IPS-18a (cell line): ENCODE results near the gene PRADC1.
"Not testable (repeated sequence)": the region's sequence is repeated elsewhere in the genome, so short reads cannot be mapped to it uniquely, and the experiment has no call there.

ENCODE experiments used
- H3K27ac ChIP-seq: one replicate; pipeline ENCODE4 v1.5.1; 2013; ENCODE audit warnings: low read length
- H3K27me3 ChIP-seq: one replicate; pipeline ENCODE4 v1.6.1; 2013; ENCODE audit warnings: mild to moderate bottlenecking, low read length; ENCODE audit not compliant: control insufficient read depth, insufficient read depth
- H3K36me3 ChIP-seq: one replicate; pipeline ENCODE4 v1.6.1; 2013; ENCODE audit warnings: low read depth, low read length; ENCODE audit not compliant: control insufficient read depth
- H3K4me1 ChIP-seq: one replicate; pipeline ENCODE4 v1.6.1; 2013; ENCODE audit warnings: low read depth, low read length; ENCODE audit not compliant: control insufficient read depth
- H3K4me3 ChIP-seq: one replicate; pipeline ENCODE4 v1.5.1; 2013; ENCODE audit warnings: low read length
- H3K9ac ChIP-seq: one replicate; pipeline ENCODE4 v1.6.1; 2013; ENCODE audit warnings: mild to moderate bottlenecking, low read length, moderate library complexity
- H3K9me3 ChIP-seq: one replicate; pipeline ENCODE4 v1.6.1; 2013; ENCODE audit warnings: low read depth, low read length; ENCODE audit not compliant: control insufficient read depth

PRADC1 gene

DNA sequence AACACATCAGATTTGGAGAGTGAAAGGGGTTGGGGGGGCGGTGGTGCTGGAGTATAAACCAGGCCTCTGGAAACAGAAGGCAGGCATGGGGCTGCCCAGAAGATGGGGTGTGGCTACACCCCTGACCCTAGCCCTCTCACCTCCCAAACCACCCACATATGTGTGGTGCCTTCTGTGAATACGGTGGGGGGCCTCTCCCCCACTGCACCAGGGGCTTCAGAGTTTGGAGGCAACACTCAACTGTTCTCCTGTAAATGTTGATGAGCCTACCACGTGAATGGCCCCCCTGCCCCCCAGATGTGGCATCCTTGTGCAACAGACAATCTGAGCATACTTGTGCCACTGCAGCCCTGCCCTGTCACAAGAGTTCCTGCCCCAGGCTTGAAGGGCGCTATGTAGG is 31.7 kb upstream of the PRADC1 start:
- Histone ChIP-seq H3K36me3 (no peaks in the 10 kb centered on the region), H3K27ac (no peak overlapping the region), H3K4me3 (no peak overlapping the region), H3K4me1 (peaks cover under 1% of the 10 kb centered on the region), H3K27me3 (peaks cover 26% of the 10 kb centered on the region), H3K9ac (no peak overlapping the region), H3K9me3 (no peaks in the 10 kb centered on the region)

DNA sequence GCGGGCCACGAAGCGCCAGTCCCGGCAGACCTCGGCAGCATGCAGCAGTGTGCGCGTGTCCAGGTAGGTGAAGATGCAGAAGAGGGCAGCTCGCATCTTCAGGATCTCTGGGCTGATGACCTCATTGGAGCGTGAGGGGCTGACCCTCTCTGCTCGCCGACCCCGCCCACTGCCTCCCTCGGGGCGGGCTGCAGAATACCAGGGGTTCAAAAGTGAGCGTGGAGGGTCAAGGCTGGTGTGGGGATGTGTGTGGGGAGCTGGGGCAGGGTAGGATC is 31.2 kb upstream of the PRADC1 start:
- Histone ChIP-seq H3K4me3 (no peak overlapping the region), H3K27me3 (peaks cover 23% of the 10 kb centered on the region), H3K27ac (no peak overlapping the region), H3K36me3 (no peaks in the 10 kb centered on the region), H3K9ac (no peak overlapping the region), H3K9me3 (no peaks in the 10 kb centered on the region), H3K4me1 (no peaks in the 10 kb centered on the region)

GRCh38 chr2:73263540-73264331 is 30.7 kb upstream of the PRADC1 start:
- Histone ChIP-seq H3K27ac (no peak overlapping the region), H3K4me1 (no peaks in the 10 kb centered on the region), H3K9me3 (no peaks in the 10 kb centered on the region), H3K27me3 (peaks cover 19% of the 10 kb centered on the region), H3K9ac (no peak overlapping the region), H3K36me3 (no peaks in the 10 kb centered on the region), H3K4me3 (no peak overlapping the region)

DNA sequence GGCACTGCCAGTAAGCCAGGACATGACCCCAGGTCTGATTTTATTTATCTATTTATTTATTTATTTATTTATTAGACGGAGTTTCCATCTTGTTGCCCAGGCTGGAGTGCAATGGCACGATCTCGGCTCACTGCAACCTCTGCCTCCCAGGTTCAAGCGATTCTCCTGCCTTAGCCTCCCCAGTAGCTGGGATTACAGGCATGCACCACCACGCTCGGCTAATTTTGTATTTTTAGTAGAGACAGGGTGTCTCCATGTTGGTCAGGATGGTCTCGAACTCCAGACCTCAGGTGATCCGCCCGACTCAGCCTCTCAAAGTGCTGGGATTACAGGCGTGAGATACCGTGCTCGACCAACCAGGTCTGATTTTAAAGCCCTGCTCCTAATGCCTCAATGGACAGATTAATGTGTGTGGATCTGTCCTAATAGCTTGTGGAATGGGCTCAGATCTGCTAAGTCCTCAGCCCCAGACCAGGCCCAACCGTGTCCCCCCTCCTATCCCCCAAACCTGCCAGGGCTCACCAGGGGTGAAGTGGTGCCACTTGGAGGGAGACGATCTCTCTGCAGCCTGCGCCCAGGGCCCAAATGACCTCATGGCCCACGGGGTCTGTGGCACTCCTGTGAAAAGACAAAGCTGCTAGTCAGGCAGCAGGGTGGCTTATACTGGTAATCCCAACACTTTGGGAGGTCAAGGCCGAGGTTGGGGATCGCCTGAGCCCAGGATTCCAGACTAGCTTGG is 29.8 kb upstream of the PRADC1 start:
- H3K9ac ChIP-seq: not testable (repeated sequence)

GRCh38 chr2:73262108-73262651 is 29.1 kb upstream of the PRADC1 start:
- no peaks in the 10 kb centered on the region for H3K4me1 ChIP-seq
- H3K9me3 ChIP-seq: no peaks in the 10 kb centered on the region
- no peak overlapping the region for H3K27ac ChIP-seq
- H3K4me3 ChIP-seq: no peak overlapping the region
- H3K27me3 ChIP-seq: peaks cover 3% of the 10 kb centered on the region
- H3K36me3 ChIP-seq: no peaks in the 10 kb centered on the region
- H3K9ac ChIP-seq: no peak overlapping the region

More for the DNA sequence above, 29.8 kb upstream of the PRADC1 start:
- H3K27ac ChIP-seq, H3K36me3 ChIP-seq, H3K4me1 ChIP-seq, H3K4me3 ChIP-seq, H3K9me3 ChIP-seq: not testable (repeated sequence)
- peaks cover 10% of the 10 kb centered on the region for H3K27me3 ChIP-seq

DNA sequence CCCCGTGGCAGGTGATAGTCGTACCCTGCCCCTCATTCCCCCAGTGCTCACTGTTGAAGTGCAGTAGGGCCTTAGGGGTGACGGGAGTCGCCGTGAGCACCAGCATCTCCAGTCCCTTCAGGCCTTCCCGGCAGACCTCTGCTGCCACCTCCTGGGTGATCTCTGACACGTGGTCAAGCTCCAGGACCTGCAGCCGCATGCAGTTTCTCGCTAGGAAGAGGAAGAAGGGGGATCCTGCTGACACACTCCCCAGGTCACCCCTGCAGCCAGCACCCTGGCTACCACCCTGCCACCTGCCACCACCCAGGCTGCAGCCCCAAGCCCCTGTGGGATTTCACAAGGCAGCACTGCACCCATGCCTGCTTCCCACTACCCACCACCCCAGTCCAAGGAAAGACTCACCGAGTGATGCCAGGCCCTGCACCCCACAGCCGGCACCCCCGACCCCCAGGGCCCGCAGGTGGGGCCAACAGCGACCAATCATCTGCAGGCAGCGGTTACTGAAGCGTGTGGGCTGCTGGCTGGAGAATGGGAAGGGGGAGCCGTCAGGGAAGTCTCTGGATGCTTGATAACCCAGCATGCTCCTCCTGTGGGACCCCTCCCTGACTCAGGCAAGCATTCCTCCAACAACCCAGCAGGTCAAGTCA is 27.4 kb upstream of the PRADC1 start:
- H3K27ac ChIP-seq: no peak overlapping the region
- no peak overlapping the region for H3K4me3 ChIP-seq
- no peaks in the 10 kb centered on the region for H3K36me3 ChIP-seq
- H3K4me1 ChIP-seq: no peaks in the 10 kb centered on the region
- no peaks in the 10 kb centered on the region for H3K27me3 ChIP-seq
- no peaks in the 10 kb centered on the region for H3K9me3 ChIP-seq
- no peak overlapping the region for H3K9ac ChIP-seq

DNA sequence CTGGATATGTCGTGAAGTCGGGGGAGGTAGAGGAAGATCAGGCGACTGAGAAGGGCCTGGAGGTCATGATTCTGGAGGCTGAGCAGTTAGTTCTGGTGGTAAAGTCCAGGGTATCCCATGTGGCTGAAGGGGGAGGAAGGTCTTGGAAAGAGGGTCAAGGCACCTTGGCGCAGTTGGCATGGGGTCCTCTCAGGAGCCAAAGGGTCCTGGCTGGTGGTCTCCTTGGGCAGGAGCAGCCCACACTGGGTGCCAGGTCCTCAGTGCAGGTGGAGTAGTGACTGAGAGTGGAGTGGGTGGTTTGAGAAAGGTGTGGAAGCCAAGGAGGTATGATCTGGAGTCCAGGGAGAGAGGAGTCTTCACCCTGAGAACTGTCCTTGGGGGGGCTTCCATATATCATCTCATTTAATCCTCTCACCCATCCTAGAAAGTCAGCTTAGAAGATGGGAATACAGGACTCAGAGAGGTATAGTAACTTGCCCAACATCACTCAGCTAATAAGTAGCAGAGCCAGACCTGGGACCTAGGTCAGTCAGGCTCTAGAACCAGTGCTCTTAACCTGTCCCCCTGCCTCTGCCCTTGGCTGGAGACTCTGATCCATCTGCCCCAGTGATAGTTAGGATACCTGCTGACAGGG is 26.8 kb upstream of the PRADC1 start:
- Histone ChIP-seq H3K36me3 (no peaks in the 10 kb centered on the region), H3K4me3 (no peak overlapping the region), H3K9me3 (no peaks in the 10 kb centered on the region), H3K27me3 (no peaks in the 10 kb centered on the region), H3K9ac (no peak overlapping the region), H3K27ac (no peak overlapping the region), H3K4me1 (no peaks in the 10 kb centered on the region)

DNA sequence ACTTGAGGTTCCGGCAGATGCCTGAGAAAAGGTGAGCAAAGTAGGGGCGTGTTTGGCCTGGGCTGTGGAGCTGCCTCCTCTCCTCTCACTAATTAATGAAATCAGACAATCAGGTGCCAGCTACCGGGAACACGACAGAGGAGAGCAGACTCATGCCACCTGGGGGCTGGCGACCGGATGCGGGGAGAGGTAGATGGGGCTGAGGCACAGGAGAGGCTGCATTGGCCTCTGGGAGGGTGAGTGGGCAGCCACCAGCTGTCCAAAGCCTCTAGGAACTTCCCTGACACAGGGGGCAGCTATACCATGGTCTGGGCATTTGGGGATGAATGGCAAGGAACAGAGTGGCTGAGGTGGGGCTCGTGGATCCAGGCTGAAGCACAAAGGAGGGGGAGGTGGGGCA is 26.2 kb upstream of the PRADC1 start:
- Histone ChIP-seq H3K9me3 (no peaks in the 10 kb centered on the region), H3K9ac (no peak overlapping the region), H3K36me3 (no peaks in the 10 kb centered on the region), H3K4me3 (no peak overlapping the region), H3K27ac (no peak overlapping the region), H3K27me3 (no peaks in the 10 kb centered on the region), H3K4me1 (no peaks in the 10 kb centered on the region)

DNA sequence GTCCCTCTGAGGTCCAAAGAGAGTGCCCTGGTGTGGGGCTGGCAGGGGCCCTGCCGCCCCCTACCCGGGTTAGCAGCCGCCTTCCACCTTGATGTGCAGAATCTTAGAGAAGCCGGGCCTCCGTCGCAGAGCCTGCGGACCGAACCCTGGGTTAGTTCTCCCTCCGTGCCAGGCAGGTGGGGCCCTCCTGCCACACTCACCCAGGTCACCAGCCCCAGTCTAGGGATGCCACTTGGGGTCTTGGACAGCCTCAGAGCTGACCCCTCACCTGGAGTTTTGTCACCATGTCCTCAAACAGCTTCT is 25.8 kb upstream of the PRADC1 start:
- H3K27me3 ChIP-seq: no peaks in the 10 kb centered on the region
- no peak overlapping the region for H3K9ac ChIP-seq
- H3K27ac ChIP-seq: no peak overlapping the region
- H3K36me3 ChIP-seq: no peaks in the 10 kb centered on the region
- H3K4me1 ChIP-seq: no peaks in the 10 kb centered on the region
- no peak overlapping the region for H3K4me3 ChIP-seq
- H3K9me3 ChIP-seq: no peaks in the 10 kb centered on the region

DNA sequence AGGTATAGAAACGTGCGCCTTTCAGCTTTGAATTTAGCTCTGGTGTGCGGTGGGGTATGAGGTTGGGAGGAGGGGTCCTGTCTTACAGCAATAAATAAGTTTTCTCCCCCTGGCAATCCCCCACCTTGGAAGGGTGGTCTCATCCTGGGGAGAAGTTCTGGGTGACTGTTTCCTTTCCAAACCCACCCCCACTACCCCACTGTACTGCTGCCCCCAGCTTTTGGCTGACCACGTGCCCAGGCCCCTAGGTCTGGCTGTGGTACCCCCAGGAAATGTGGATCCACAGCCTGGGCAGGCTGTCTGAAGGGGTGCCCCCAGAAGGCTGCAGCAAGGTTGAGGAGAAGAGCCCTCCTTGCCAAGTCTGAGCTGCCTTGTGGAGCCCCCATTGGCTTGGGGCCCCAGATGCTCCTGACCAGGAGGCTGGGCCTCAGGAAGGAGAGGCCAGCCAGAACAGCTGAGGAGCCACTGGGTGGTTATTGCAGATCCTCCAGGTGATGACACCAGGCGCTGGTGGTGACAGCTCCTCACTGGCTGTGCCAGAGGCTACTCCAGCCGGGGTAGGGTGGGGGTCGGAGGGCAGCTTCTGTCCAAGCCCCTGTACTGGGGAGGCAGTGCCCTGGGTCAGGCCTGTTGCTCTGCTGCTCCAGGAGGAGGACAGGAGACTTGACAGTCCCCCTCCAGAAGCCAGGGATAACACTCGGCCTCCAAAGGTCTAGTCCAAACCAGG is 25.3 kb upstream of the PRADC1 start:
- Histone ChIP-seq H3K9me3 (no peaks in the 10 kb centered on the region), H3K27me3 (no peaks in the 10 kb centered on the region), H3K36me3 (peaks cover 3% of the 10 kb centered on the region), H3K4me1 (no peaks in the 10 kb centered on the region), H3K9ac (no peak overlapping the region), H3K4me3 (no peak overlapping the region), H3K27ac (no peak overlapping the region)
